Endothelial cell of umbilical vein (primary cell): ENCODE results near the gene POLR3B. TPM values are rescaled to one million over a fixed set of nuclear protein-coding genes. Genes with fewer than 3 reads are reported as not detected.

Source experiments
- BruUV-seq: library from RNA; stranded (reverse); fragments of 400-500 nt; replicated peaks from 2 replicates; lab custom pipeline; 2021; lab: Mats Ljungman, UMichigan
- CTCF ChIA-PET: fragments of 300-600, 350-600 bp; sonication (Branson Sonifier 250); formaldehyde crosslinking; loops from one replicate; lab custom pipeline; 2021; ENCODE audit warnings: antibody characterized with exemption, inconsistent platforms; lab: Charles Lee
- POLR2A ChIA-PET: fragments of 300-600, 350-600 bp; sonication (Branson Sonifier 250); formaldehyde crosslinking; loops from one replicate; lab custom pipeline; 2021; ENCODE audit warnings: antibody characterized with exemption, inconsistent platforms; lab: Charles Lee
- DNase-seq: peaks from one replicate; pipeline ENCODE4 v3.0.0-alpha.2; 2011; ENCODE audit warnings: low read depth, low spot score
- FAIRE-seq: peaks from 2 replicates; lab custom pipeline; 2011; peaks lifted over from hg19 to GRCh38; lab: Jason Lieb, UNC
- H2AFZ ChIP-seq: 2 replicates; pipeline ENCODE4 v1.6.0; 2012; ENCODE audit warnings: low read depth, low read length, control low read depth, inconsistent platforms
- H3K27ac ChIP-seq: 2 replicates; pipeline ENCODE4 v1.5.1; 2011; ENCODE audit warnings: low read depth, mild to moderate bottlenecking, control low read depth, low read length, moderate library complexity; ENCODE audit not compliant: insufficient read depth
- H3K27me3 ChIP-seq, 2 experiments: 2 replicates each; pipeline versions ENCODE4 v1.6.0 to v1.6.1; 2011; ENCODE audit warnings: low read length in 2 of 2, mixed read lengths in 1 of 2; ENCODE audit not compliant: control insufficient read depth in 2 of 2, insufficient read depth in 2 of 2
- H3K36me3 ChIP-seq, 2 experiments: 2 replicates in 1 of 2; 3 replicates in 1 of 2; pipeline ENCODE4 v1.5.1; 2011; ENCODE audit warnings: low read length in 2 of 2, mild to moderate bottlenecking in 1 of 2, moderate library complexity in 1 of 2; ENCODE audit not compliant: control insufficient read depth in 2 of 2, insufficient read depth in 2 of 2; ENCODE audit errors: extremely low read depth in 1 of 2
- H3K4me1 ChIP-seq: 3 replicates; pipeline ENCODE4 v1.5.1; 2011; ENCODE audit warnings: mild to moderate bottlenecking, low read length; ENCODE audit not compliant: control insufficient read depth, insufficient read depth; ENCODE audit errors: extremely low read depth
- H3K4me2 ChIP-seq: 2 replicates; pipeline ENCODE4 v1.6.1; 2011; ENCODE audit warnings: low read length, control low read depth, mixed read lengths; ENCODE audit not compliant: insufficient read depth
- H3K4me3 ChIP-seq, 3 experiments: fragments of 200-600 bp in 1 of 3; sonication (generic), shearing (Covaris generic) in 1 of 3; replicated peaks in 1 of 3; 2 replicates each; pipeline ENCODE4 v1.5.1; 2011 to 2016; ENCODE audit warnings: control low read depth in 3 of 3, low read length in 3 of 3, mild to moderate bottlenecking in 2 of 3, inconsistent platforms in 1 of 3, low read depth in 1 of 3, moderate library complexity in 1 of 3; ENCODE audit not compliant: insufficient read depth in 1 of 3
- H3K79me2 ChIP-seq: 2 replicates; pipeline ENCODE4 v1.6.0; 2012; ENCODE audit warnings: low read length, inconsistent platforms; ENCODE audit not compliant: control insufficient read depth, insufficient read depth
- H3K9ac ChIP-seq: replicated peaks from 2 replicates; pipeline ENCODE3; 2011; ENCODE audit warnings: low read length, control low read depth; ENCODE audit not compliant: insufficient read depth; ENCODE audit errors: extremely low read depth
- H3K9me1 ChIP-seq: replicated peaks from 3 replicates; pipeline ENCODE4 v1.6.0; 2011; ENCODE audit warnings: mild to moderate bottlenecking, low read length; ENCODE audit not compliant: control insufficient read depth, insufficient read depth; ENCODE audit errors: extremely low read depth
- H3K9me3 ChIP-seq: replicated peaks from 2 replicates; pipeline ENCODE4 v1.5.1; 2012; ENCODE audit warnings: low read length, inconsistent platforms; ENCODE audit not compliant: control insufficient read depth, insufficient read depth
- H4K20me1 ChIP-seq: replicated peaks from 2 replicates; pipeline ENCODE3; 2011; ENCODE audit warnings: mild to moderate bottlenecking, low read length; ENCODE audit not compliant: control insufficient read depth, insufficient read depth; ENCODE audit errors: extremely low read depth
- CTCF ChIP-seq, 2 donors: IDR thresholded peaks; 1 replicate in 1 of 2; 2 replicates in 1 of 2; pipeline ENCODE4 v1.5.1; 2011; ENCODE audit warnings: low read length in 2 of 2, mild to moderate bottlenecking in 2 of 2, moderate library complexity in 2 of 2, control low read depth in 1 of 2, inconsistent platforms in 1 of 2, low read depth in 1 of 2; ENCODE audit not compliant: insufficient read depth in 1 of 2; ENCODE audit errors: extremely low read depth in 1 of 2
- EZH2 ChIP-seq: IDR thresholded peaks from 2 replicates; pipeline ENCODE4 v1.6.1; 2012; ENCODE audit warnings: borderline replicate concordance, low read depth, mild to moderate bottlenecking, moderate library complexity, low read length, inconsistent platforms; ENCODE audit not compliant: severe bottlenecking
- FOS ChIP-seq: IDR thresholded peaks from 2 replicates; pipeline ENCODE4 v1.6.1; 2011; ENCODE audit warnings: mild to moderate bottlenecking, low read length, moderate library complexity, borderline replicate concordance; ENCODE audit not compliant: insufficient read depth
- GATA2 ChIP-seq: IDR thresholded peaks from 2 replicates; pipeline ENCODE4 v1.7.0; 2011; ENCODE audit warnings: low read depth, mild to moderate bottlenecking, moderate library complexity, mixed read lengths, low read length; ENCODE audit not compliant: insufficient read length, insufficient read depth
- JUN ChIP-seq: IDR thresholded peaks from 2 replicates; pipeline ENCODE4 v1.6.1; 2011; ENCODE audit warnings: borderline replicate concordance, low read depth; ENCODE audit not compliant: insufficient read length, insufficient read depth
- MYC ChIP-seq: IDR thresholded peaks from one replicate; pipeline ENCODE4 v1.6.1; 2011; ENCODE audit warnings: mild to moderate bottlenecking, low read depth, low read length
- POLR2A ChIP-seq: IDR thresholded peaks from 2 replicates; pipeline ENCODE4 v1.6.1; 2012; ENCODE audit warnings: low read depth, mild to moderate bottlenecking, control low read depth, low read length
- POLR2AphosphoS5 ChIP-seq: IDR thresholded peaks from 2 replicates; pipeline ENCODE4 v1.6.1; 2012; ENCODE audit warnings: low read depth, mild to moderate bottlenecking, control low read depth, low read length, moderate library complexity; ENCODE audit not compliant: insufficient read depth
- dilution Hi-C: fragments of 300-500 bp; cut with MboI; formaldehyde crosslinking; loops from one replicate; pipeline ENCODE4 v1.15.0; 2019; ENCODE audit warnings: low sequenced_read_pairs; ENCODE audit not compliant: extremely low pct_ligation_motif_present
- intact Hi-C: fragments of 100-400 bp; cut with micrococcal nuclease; formaldehyde crosslinking; loops from one replicate; pipeline ENCODE4 v1.10.0; 2022
- polyA plus RNA-seq, 4 experiments: library from polyadenylated mRNA; depleted of rRNA in 3 of 4; stranded (reverse) in 3 of 4; unstranded in 1 of 4; fragments of >200 nt; gene quantifications; 2 replicates each; pipeline versions ENCODE4 v1.2.1 to v1.2.3, GENCODE V29; 2011 to 2012; ENCODE audit warnings: missing spikeins in 1 of 4
- total RNA-seq: library from RNA; stranded (reverse); gene quantifications from 2 replicates; pipeline ENCODE4 v1.2.3, GENCODE V29; 2021
- TF ChIP-seq, protein P1 (sequence below): IDR thresholded peaks from 2 replicates; pipeline ENCODE4 v1.6.1; 2011; ENCODE audit not compliant: insufficient read depth, insufficient read length

POLR3B gene
- total and polyA plus RNA-seq, 2 donors (not counting 3 experiments of a cell fraction or from before 2014, with no cell fraction given), result 6.0 to 12.3 TPM

GRCh38 chr12:106495354-106495965, 137.9 kb downstream of the POLR3B start:
- no TSS peak for BruUV-seq
- no peak for FAIRE-seq
- dilution Hi-C loops, result no loop called here
- Histone ChIP-seq H3K9me3 (no peaks in the 10 kb centered on the region), H3K36me3 (peaks cover 0 to 2% of the 10 kb centered on the region in 2 experiments), H3K4me3 (no peak overlapping the region), H3K27ac (no peak overlapping the region), H3K9me1 (no peaks in the 10 kb centered on the region), H4K20me1 (no peaks in the 10 kb centered on the region), H3K9ac (no peak overlapping the region), H3K4me1 (no peaks in the 10 kb centered on the region), H2AFZ (no peak overlapping the region), H3K4me2 (no peak overlapping the region), H3K27me3 (no peaks in the 10 kb centered on the region), H3K79me2 (no peaks in the 10 kb centered on the region)
- TF ChIP-seq FOS, result no peak
- TF ChIP-seq MYC, result no peak
- TF ChIP-seq GATA2, result no peak
- TF ChIP-seq CTCF (IDR thresholded peaks at IDR 0.05; ENCODE audit: extremely low read depth in 1 of 2, insufficient read depth in 1 of 2, low read depth in 1 of 2, low read length in 2 of 2), result no peak
- no peak for TF ChIP-seq POLR2AphosphoS5
- no peak for TF ChIP-seq POLR2A
- TF ChIP-seq, protein P1, sequence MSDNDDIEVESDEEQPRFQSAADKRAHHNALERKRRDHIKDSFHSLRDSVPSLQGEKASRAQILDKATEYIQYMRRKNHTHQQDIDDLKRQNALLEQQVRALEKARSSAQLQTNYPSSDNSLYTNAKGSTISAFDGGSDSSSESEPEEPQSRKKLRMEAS, result no peak
- TF ChIP-seq EZH2, result no peak
- no peak for TF ChIP-seq JUN
- CTCF ChIA-PET, result interaction anchor here (1.9 kb wide), 1 partner anchor 17 kb away, joined by 4 read pairs; no protein-coding TSS in a partner anchor
- DNase-seq, result no peak
- POLR2A ChIA-PET, result no interaction called here
- intact Hi-C loops, result no loop called here
